Measurements from ENCODE around the gene RNF115. TPM values are rescaled to one million over a fixed set of nuclear protein-coding genes. Genes with fewer than 3 reads are reported as not detected.

The RNF115 gene
- total RNA-seq, 1 experiment from 2014 or later, result 9.5 TPM

- CTCF ChIA-PET, result interaction anchor here (0.9 to 6.6 kb wide), 2 partner anchors 9 kb away, joined by 4 to 87 read pairs; partner anchors contain the start of gene NUDT17
- Histone ChIP-seq H3K4me2 (ENCODE audit: low read length) (no peak overlapping the region), H3K9me3 (ENCODE audit: control insufficient read depth in 1 of 2, insufficient read depth in 1 of 2, low read depth in 1 of 2, low read length in 2 of 2) (no peaks in the 10 kb centered on the region), H4K20me1 (ENCODE audit: insufficient read depth) (no peaks in the 10 kb centered on the region), H3K4me1 (ENCODE audit: control insufficient read depth in 1 of 2, insufficient read depth in 2 of 2, low read length in 2 of 2) (peaks cover 11 to 15% of the 10 kb centered on the region in 2 experiments; a peak in 3 of 4 replicates), H3K27ac (ENCODE audit: low read depth, low read length) (no peak overlapping the region), H3K4me3 (replicated peaks in 1 of 2; ENCODE audit: low read depth in 1 of 2, low read length in 2 of 2) (no peak overlapping the region), H3K9me2 (ENCODE audit: insufficient read depth) (no peaks in the 10 kb centered on the region), H3K36me3 (ENCODE audit: control insufficient read depth in 1 of 2, insufficient read depth in 2 of 2, low read length in 2 of 2) (peaks cover 1 to 30% of the 10 kb centered on the region in 2 experiments), H3K9ac (ENCODE audit: low read length) (no peak overlapping the region), H3K79me2 (ENCODE audit: insufficient read depth, low read length) (peaks cover 5% of the 10 kb centered on the region; the same call in 1 of the 2 replicates), H2AFZ (ENCODE audit: low read depth, low read length, poor library complexity, severe bottlenecking) (no peak overlapping the region), H3K27me3 (ENCODE audit: insufficient read depth, low read length) (no peaks in the 10 kb centered on the region)
- intact Hi-C loops (cut with micrococcal nuclease), result no loop called here
- DNase-seq (ENCODE audit: low read depth, low spot score) (no peak), ATAC-seq (no peak)
- BruUV-seq (replicated peaks), result no TSS peak
- POLR2A ChIA-PET, result interaction anchor here (1.2 kb wide), 1 partner anchor 10 kb away, joined by 5 read pairs; the partner anchor contains the start of gene NUDT17
- TF ChIP-seq, protein P1, sequence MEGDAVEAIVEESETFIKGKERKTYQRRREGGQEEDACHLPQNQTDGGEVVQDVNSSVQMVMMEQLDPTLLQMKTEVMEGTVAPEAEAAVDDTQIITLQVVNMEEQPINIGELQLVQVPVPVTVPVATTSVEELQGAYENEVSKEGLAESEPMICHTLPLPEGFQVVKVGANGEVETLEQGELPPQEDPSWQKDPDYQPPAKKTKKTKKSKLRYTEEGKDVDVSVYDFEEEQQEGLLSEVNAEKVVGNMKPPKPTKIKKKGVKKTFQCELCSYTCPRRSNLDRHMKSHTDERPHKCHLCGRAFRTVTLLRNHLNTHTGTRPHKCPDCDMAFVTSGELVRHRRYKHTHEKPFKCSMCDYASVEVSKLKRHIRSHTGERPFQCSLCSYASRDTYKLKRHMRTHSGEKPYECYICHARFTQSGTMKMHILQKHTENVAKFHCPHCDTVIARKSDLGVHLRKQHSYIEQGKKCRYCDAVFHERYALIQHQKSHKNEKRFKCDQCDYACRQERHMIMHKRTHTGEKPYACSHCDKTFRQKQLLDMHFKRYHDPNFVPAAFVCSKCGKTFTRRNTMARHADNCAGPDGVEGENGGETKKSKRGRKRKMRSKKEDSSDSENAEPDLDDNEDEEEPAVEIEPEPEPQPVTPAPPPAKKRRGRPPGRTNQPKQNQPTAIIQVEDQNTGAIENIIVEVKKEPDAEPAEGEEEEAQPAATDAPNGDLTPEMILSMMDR (IDR thresholded peaks at IDR 0.05 in 2 of 3, conservative IDR thresholded peaks at IDR 0.05 in 1 of 3; ENCODE audit: borderline replicate concordance in 1 of 3, insufficient read depth in 1 of 3, low read depth in 2 of 3, low read length in 2 of 3), result peak in 2 of 3 experiments; percentile 28 to 38; a peak in 3 of 6 replicates
- no peak for TF ChIP-seq EGR1 (IDR thresholded peaks at IDR 0.05; ENCODE audit: low read depth)
- RAD21 ChIA-PET (ENCODE audit: low non-redundant PET in 1 of 2, low total read pairs in 2 of 2, uncharacterized antibody in 2 of 2, unreplicated experiment in 2 of 2), result no interaction called here
These were observed 31.6 kb upstream of the RNF115 start for GRCh38 chr1:145855426-145855948.

DNA sequence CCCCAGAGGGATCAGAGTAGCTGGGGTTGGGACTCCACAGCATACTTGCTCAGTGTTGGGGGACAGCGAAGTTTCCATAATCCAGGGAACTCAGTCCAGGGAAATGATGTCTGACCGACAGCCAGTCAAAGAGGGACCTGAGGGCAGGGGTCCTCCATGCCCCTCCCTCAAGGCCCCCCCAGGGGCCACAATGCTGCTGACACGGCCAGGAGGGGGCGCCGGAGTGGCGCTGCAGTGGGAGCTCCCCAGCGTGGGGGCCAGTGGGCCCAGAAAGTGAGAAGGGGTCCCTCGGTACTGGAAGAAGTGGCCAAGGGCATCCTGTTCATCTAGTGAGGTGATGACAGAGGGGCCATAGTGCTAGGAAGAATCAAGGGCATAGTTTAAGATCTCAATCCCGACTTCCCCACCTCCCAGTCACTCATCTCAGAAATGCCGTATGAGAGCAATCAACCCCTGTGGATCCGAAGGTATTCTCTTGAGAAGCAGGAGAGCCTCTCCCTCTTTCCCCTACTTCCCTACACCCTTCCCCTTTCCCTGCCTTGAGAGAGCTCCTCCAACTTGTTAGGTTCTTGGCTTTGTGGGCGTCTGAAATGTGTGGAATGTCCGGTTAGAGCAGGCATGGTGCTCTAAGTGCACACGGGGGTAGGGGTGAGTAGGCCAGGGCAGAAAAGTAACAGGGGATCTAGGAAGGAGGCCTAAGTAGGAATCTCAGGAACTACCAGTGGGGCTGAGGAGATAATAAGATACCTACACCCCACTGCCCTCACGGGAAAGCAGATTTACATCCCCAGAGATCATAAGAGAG is 25.7 kb upstream of the RNF115 start:
- H3K9me2 ChIP-seq (ENCODE audit: insufficient read depth), result no peaks in the 10 kb centered on the region
- TF ChIP-seq, protein P1 (IDR thresholded peaks at IDR 0.05 in 2 of 3, conservative IDR thresholded peaks at IDR 0.05 in 1 of 3; ENCODE audit: borderline replicate concordance in 1 of 3, insufficient read depth in 1 of 3, low read depth in 2 of 3, low read length in 2 of 3), result peak in 2 of 3 experiments; percentile 47 to 66; a peak in 4 of 6 replicates
- TF ChIP-seq EZH2phosphoT487 (IDR thresholded peaks at IDR 0.05; ENCODE audit: borderline replicate concordance), result no peak
- no peak for TF ChIP-seq MAX (IDR thresholded peaks at IDR 0.05)
- peak; percentile 21; the same call in 1 of the 2 replicates for TF ChIP-seq RAD21 (IDR thresholded peaks at IDR 0.05; ENCODE audit: low read depth)
- H3K9ac ChIP-seq (ENCODE audit: low read length), result no peak overlapping the region
- POLR2A ChIA-PET, result interaction anchor here (2.2 kb wide), 1 partner anchor 9 kb away, joined by 6 read pairs; the partner anchor contains the start of gene PIAS3
- H2AFZ ChIP-seq (ENCODE audit: low read depth, low read length, poor library complexity, severe bottlenecking), result no peak overlapping the region
- peaks cover 15 to 30% of the 10 kb centered on the region in 2 experiments for H3K36me3 ChIP-seq (ENCODE audit: control insufficient read depth in 1 of 2, insufficient read depth in 2 of 2, low read length in 2 of 2)
- no peak overlapping the region for H3K4me3 ChIP-seq (replicated peaks in 1 of 2; ENCODE audit: low read depth in 1 of 2, low read length in 2 of 2)
- no peaks in the 10 kb centered on the region for H3K27me3 ChIP-seq (ENCODE audit: insufficient read depth, low read length)
- H3K9me3 ChIP-seq (ENCODE audit: control insufficient read depth in 1 of 2, insufficient read depth in 1 of 2, low read depth in 1 of 2, low read length in 2 of 2), result no peaks in the 10 kb centered on the region
- intact Hi-C loops (cut with micrococcal nuclease), result loop anchor here (5.0 kb wide), 1 partner anchor 58 kb away; no protein-coding TSS in a partner anchor
- H3K4me1 ChIP-seq (ENCODE audit: control insufficient read depth in 1 of 2, insufficient read depth in 2 of 2, low read length in 2 of 2), result peaks cover 4 to 14% of the 10 kb centered on the region in 2 experiments
- no TSS peak for BruUV-seq (replicated peaks)
- H3K79me2 ChIP-seq (ENCODE audit: insufficient read depth, low read length), result no peaks in the 10 kb centered on the region
- RAD21 ChIA-PET (ENCODE audit: low non-redundant PET in 1 of 2, low total read pairs in 2 of 2, uncharacterized antibody in 2 of 2, unreplicated experiment in 2 of 2), result no interaction called here
- ATAC-seq (no peak), DNase-seq (ENCODE audit: low read depth, low spot score) (no peak)
- H3K27ac ChIP-seq (ENCODE audit: low read depth, low read length), result no peak overlapping the region
- H4K20me1 ChIP-seq (ENCODE audit: insufficient read depth), result no peaks in the 10 kb centered on the region
- CTCF ChIA-PET, result interaction anchor here (7.6 kb wide), 1 partner anchor 9 kb away, joined by 87 read pairs; the partner anchor contains the start of gene PIAS3
- H3K4me2 ChIP-seq (ENCODE audit: low read length), result no peak overlapping the region

Measured in HCT116 (cell line).